ENCODE results near the gene RPRD1A. TPM values are rescaled to one million over a fixed set of nuclear protein-coding genes. Genes with fewer than 3 reads are reported as not detected.

RPRD1A gene
- total and polyA plus RNA-seq, 2 of the 4 experiments (the other 2 are of a cell fraction) = 23.3 to 27.2 TPM

GRCh38 chr18:35974181-35974580, 93.2 kb downstream of the RPRD1A start:
- H3K4me1 ChIP-seq (ENCODE audit: control insufficient read depth, insufficient read depth, low read length) = peaks cover 5% of the 10 kb centered on the region
- no TSS peak for BruUV-seq (replicated peaks)
- no peak overlapping the region for H4K91ac ChIP-seq (ENCODE audit: insufficient read depth, low read depth, low read length)
- ChIA-PET POLR2A (ENCODE audit: unreplicated experiment) (no interaction called here), CTCF (no interaction called here)
- H3K4me2 ChIP-seq (ENCODE audit: low read depth, low read length) = no peak overlapping the region
- in situ Hi-C loops (cut with MboI; ENCODE audit: low sequenced_read_pairs) (loop anchor here (25.0 kb wide), 2 partner anchors 587 to 737 kb away; partner anchors contain the start of genes ZNF396 and ZNF397), dilution Hi-C loops (cut with HindIII; ENCODE audit: low sequenced_read_pairs, unreplicated experiment) (no loop called here), intact Hi-C loops (cut with micrococcal nuclease) (no loop called here)
- H3K56ac ChIP-seq (ENCODE audit: extremely low read depth, insufficient read depth, low read length) = no peak overlapping the region
- H3K23ac ChIP-seq (ENCODE audit: low read depth, low read length) = no peak overlapping the region
- H2BK5ac ChIP-seq (ENCODE audit: low read depth, low read length, poor library complexity, severe bottlenecking) = no peak overlapping the region
- H3K36me3 ChIP-seq (ENCODE audit: control insufficient read depth, insufficient read depth, low read length) = peaks cover 15% of the 10 kb centered on the region
- DNase-seq = no peak
- no peak overlapping the region for H3K14ac ChIP-seq (replicated peaks; ENCODE audit: low read depth, low read length)
- 100% methylated on average over 1 of the region's 3 CpGs; no CpG with 5 or more reads in 1 of the 2 experiments for WGBS, 2 experiments (ENCODE audit: extremely low coverage in 2 of 2, insufficient read length in 1 of 2)
- H4K20me1 ChIP-seq (ENCODE audit: insufficient read depth, low read length) = no peaks in the 10 kb centered on the region; the same call in 1 of the 2 replicates
- H3K9me1 ChIP-seq (ENCODE audit: insufficient read depth, low read length) = no peaks in the 10 kb centered on the region
- H3K27ac ChIP-seq (ENCODE audit: insufficient read depth, low read length) = no peak overlapping the region
- H3K4me3 ChIP-seq (ENCODE audit: insufficient read depth, low read depth, low read length) = no peak overlapping the region
- no peak overlapping the region for H4K5ac ChIP-seq (ENCODE audit: low read depth, low read length)
- no peak overlapping the region for H3K18ac ChIP-seq (ENCODE audit: low read depth, low read length)
- H3K79me1 ChIP-seq (ENCODE audit: low read depth in 1 of 2, low read length in 2 of 2) = peaks cover 23 to 30% of the 10 kb centered on the region in 2 experiments
- no peak overlapping the region for H2BK15ac ChIP-seq (ENCODE audit: low read depth, low read length)
- no peak overlapping the region for H2AK9ac ChIP-seq (replicated peaks; ENCODE audit: low read depth, low read length, poor library complexity)
- H4K8ac ChIP-seq (ENCODE audit: low read depth in 2 of 2, low read length in 2 of 2) = no peak overlapping the region
- H2AFZ ChIP-seq (replicated peaks; ENCODE audit: low read length, poor library complexity) = no peak overlapping the region
- H3K9ac ChIP-seq (ENCODE audit: low read depth, low read length) = no peak overlapping the region
- H2BK120ac ChIP-seq (ENCODE audit: low read depth, low read length) = no peak overlapping the region
- H2AK5ac ChIP-seq (ENCODE audit: low read depth, low read length) = no peak overlapping the region
- no peak overlapping the region for H2BK20ac ChIP-seq (ENCODE audit: low read depth, low read length)
- no peak for ATAC-seq (ENCODE audit: low read depth)
- no peaks in the 10 kb centered on the region for H3K27me3 ChIP-seq (ENCODE audit: control insufficient read depth, insufficient read depth, low read length)
- TF ChIP-seq MAFK (IDR thresholded peaks at IDR 0.05; ENCODE audit: low read depth, low read length) = no peak
- no peak for TF ChIP-seq USF2 (IDR thresholded peaks at IDR 0.05; ENCODE audit: low read depth, low read length)
- no peak for TF ChIP-seq NFE2L2 (IDR thresholded peaks at IDR 0.05; ENCODE audit: low read depth, low read length)
- no peak for TF ChIP-seq CTCF (conservative IDR thresholded peaks at IDR 0.05; ENCODE audit: low read depth, low read length)
- TF ChIP-seq RAD21 (IDR thresholded peaks at IDR 0.05; ENCODE audit: low read length) = no peak
- no peak for TF ChIP-seq CEBPB (IDR thresholded peaks at IDR 0.05; ENCODE audit: low read depth, low read length)
- TF ChIP-seq MAZ (IDR thresholded peaks at IDR 0.05; ENCODE audit: borderline replicate concordance, low read depth, low read length) = no peak
- no peak for TF ChIP-seq RFX5 (IDR thresholded peaks at IDR 0.05; ENCODE audit: low read depth, low read length)
- no peak for TF ChIP-seq POLR2A (IDR thresholded peaks at IDR 0.05; ENCODE audit: low read depth, low read length)
- TF ChIP-seq FOS (IDR thresholded peaks at IDR 0.05; ENCODE audit: low read depth, low read length) = no peak
- no peak for TF ChIP-seq RCOR1 (IDR thresholded peaks at IDR 0.05; ENCODE audit: insufficient replicate concordance, low read length)
- TF ChIP-seq CHD1 (IDR thresholded peaks at IDR 0.05; ENCODE audit: low read depth, low read length) = no peak
- no peak for TF ChIP-seq BHLHE40 (IDR thresholded peaks at IDR 0.05; ENCODE audit: low read depth, low read length)
- H3K9me3 ChIP-seq (ENCODE audit: control insufficient read depth, insufficient read depth, low read length) = no peaks in the 10 kb centered on the region
- no peak overlapping the region for H3K4ac ChIP-seq (ENCODE audit: low read depth, low read length)

All from IMR-90 (cell line).